Activated CD4-positive, alpha-beta T cell treated with anti-CD3 and anti-CD28 coated beads for 24 hours (primary cell): ENCODE data around the gene ACACA.

Source experiments
- DNase-seq, 2 donors: peaks; one replicate each; pipeline ENCODE4 v3.0.0-alpha.2; 2020; ENCODE audit warnings: low read depth in 2 of 2

Gene ACACA

GRCh38 chr17:37039269-37039668 is 367.4 kb downstream of the ACACA start:
- no peak for DNase-seq

GRCh38 chr17:37037590-37038155 is 369.0 kb downstream of the ACACA start:
- DNase-seq, result no peak
